GM21367 (cell line): ENCODE measurements around the gene ZCRB1.
A peak's percentile ranks its signal among the peaks of the same experiment; 100 is the strongest.
"Not testable (repeated sequence)": the region's sequence is repeated elsewhere in the genome, so short reads cannot be mapped to it uniquely, and the experiment has no call there.

Experiments
- ATAC-seq: cut with Tn5 transposase; IDR thresholded peaks from one replicate; pipeline ENCODE4 v1.9.1; 2021; ENCODE audit not compliant: unreplicated experiment

The ZCRB1 gene

DNA sequence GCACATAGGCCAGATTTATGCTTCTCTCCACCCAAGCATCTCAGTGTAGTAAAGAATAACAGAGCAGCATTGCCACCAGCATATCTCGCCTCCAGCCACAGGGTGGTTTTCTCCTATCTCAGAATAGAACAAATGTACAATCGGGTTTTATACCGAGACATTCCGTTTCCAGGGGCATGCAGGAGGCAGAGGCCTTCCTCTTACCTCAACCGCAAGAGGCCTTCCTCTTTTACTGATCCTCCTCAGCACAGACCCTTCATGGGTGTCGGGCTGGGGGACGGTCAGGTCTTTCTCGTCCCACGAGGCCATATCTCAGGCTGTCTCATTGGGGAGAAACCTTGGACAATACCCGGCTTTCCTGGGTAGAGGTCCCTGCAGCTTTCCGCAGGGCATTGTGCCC lies 4.2 kb upstream of the ZCRB1 start:
- not testable (repeated sequence) for ATAC-seq

DNA sequence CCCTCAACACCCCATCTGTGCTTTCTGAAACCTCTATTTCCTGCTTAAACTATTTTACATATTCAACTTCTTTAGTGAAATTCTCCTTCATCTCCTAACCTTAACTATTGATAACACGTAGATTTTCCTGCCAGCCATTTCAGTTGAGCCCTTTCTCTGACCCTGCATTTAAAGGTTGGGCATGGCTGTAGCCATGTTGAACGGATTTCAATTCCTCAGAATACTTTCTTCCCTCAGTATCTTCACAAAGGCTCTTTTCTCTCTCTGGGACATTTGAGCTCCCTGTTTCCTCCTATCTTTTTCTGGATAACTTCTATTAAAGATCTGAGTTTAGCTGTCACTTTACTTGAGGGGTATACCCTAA lies 1.3 kb upstream of the ZCRB1 start:
- no peak for ATAC-seq

- no peak for ATAC-seq
Observed at GRCh38 chr12:42326541-42327226, 790 bp upstream of the ZCRB1 start.

DNA sequence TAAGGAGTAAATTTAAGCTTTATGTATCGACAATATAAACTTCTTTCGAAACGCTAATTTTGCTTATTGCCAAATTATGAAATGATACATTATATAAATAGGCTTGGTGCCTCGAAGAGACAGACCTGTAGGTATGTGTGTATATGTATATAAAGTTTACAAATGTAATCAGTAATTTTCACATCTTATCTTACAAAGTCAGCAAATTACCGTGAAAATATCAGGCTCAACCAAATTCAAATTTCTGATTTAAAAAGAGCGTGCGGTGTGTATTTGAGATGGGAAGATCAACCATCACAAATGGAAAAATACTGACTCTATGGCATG lies 605 bp downstream of the ZCRB1 start:
- ATAC-seq: no peak

- no peak for ATAC-seq
Observed at GRCh38 chr12:42323856-42324255, 2.0 kb downstream of the ZCRB1 start.

GRCh38 chr12:42322567-42322966 lies 3.3 kb downstream of the ZCRB1 start:
- ATAC-seq: no peak

DNA sequence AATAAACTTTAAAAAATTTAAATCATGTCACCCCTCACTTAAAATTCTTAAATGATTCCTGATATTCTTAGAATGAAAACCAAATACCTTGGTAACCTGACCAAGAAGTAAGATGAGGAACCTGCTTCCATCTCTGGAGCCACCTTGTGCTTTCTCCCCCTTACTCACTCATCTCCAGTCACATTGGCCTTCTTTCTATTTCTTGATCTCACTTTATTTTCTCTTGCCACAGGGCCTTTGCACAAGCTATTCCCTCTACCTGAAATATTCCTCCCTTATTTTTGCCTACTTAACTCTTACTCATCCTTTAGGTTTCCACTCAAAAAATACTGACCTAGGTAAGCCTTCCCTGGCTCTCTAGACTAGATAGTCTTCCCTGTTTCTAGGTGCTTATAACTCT lies 5.1 kb downstream of the ZCRB1 start:
- no peak for ATAC-seq

- ATAC-seq: no peak
Observed at GRCh38 chr12:42315108-42315507, 10.8 kb downstream of the ZCRB1 start.

- no peak for ATAC-seq
Observed at GRCh38 chr12:42309996-42310395, 15.9 kb downstream of the ZCRB1 start.

DNA sequence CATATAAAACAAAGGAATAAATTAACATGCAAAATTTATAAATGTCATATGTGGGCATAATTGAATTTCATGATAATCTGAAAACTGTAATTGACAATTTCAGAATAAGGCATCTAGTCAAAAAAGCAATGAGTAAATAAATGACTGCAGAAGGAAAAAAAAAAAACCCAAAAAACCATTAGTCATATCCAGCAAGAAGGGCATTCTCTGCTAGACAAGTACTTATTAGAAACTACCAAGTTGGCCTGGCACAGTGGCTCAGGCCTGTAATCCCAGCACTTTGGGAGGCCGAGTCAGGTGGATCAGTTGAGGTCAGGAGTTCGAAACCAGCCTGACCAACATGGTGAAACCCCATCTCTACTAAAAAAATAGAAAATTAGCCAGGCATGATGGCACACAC lies 17.5 kb downstream of the ZCRB1 start:
- ATAC-seq: no peak

- ATAC-seq: no peak
Observed at GRCh38 chr12:42306297-42306696, 19.6 kb downstream of the ZCRB1 start.

DNA sequence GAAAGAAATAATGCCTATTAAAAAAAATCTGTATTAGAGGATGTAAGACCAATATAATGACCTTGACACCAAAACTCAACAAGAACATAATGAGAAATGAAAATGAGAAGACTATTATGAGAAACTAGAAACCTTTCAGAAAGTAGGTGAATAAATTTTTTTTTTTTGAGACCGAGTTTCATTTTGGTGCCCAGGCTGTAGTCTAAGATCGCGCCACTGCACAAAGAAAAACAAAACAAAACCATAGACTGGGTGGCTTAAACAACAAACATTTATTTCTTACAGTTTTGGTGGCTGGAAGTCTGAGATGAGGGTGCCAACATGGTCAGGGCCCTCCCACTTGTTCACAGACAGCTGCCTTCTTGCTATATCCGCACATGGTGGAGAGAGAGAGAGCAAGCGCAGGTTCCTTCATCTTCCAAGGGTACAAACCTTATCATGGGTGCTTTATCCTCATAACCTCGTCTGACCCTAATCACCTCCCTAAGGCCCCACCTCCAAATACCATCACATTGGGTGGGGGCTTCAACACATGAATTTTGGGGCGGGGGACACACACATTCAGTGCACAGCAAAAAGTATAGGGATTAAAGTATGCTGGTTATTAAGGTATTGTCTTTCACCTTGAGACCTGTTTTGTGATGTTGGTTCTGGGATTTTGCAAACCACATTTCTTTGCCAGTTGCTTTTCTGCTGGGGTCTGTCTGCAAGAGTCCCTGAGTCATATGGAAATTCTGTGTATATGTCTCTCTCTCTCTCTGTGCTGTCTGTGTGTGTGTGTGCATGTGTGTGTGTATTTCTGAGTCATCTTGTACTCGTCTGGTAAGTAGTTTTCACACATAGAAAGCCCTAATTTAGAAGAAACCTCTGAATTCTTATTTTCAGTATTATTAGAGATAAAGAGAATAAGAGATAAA lies 26.2 kb downstream of the ZCRB1 start:
- peak; percentile 82 for ATAC-seq

GRCh38 chr12:42298887-42299286 lies 27.0 kb downstream of the ZCRB1 start:
- no peak for ATAC-seq

DNA sequence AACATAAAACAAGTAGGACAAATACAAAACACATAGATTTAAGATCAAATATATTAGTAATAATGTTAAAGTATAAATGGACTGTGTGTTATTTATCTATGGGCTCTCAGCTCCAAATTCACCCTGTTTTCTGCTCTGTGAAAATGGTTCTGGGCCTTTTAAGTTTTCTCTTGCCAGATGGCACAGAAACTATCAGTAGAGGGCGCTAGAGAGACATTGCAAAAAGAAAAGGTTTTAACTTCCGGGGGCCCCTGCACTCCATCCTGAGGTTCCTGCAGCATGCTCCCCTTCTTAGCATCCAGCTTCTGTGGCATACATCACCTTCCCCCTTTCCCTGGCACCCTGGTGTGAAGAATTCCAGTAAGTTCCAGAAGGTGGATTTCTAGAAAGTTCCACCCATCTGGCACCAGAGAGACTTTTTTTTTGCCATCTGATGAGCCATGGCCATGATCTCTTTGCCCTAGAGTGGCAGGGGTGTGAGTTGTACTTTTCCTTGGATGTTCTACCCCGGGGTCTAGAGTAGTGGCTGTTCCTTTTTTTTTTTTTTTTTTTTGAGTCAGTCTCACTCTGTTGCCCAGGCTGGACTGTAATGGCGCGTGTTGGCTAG lies 29.3 kb downstream of the ZCRB1 start:
- no peak for ATAC-seq

GRCh38 chr12:42291680-42292079 lies 34.2 kb downstream of the ZCRB1 start:
- ATAC-seq: no peak

DNA sequence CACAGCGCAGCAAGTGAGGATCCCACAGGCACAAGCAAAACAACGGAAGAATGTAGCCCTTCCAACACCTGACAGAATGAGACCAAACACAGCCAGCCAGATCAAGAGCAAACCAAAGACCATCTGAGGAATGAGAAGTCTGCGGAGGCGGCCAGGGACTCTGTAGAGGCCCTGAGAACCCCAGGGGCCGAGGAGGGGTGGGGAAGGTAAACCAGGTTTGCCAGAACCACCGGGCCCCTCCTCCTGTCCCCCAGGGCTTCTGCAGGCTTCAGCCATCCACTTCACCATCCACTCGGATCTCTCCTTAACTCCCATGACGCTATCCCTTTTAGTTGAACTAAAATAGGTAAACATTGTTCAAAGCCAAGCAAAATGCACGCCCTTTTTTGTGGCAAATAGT lies 37.4 kb downstream of the ZCRB1 start:
- no peak for ATAC-seq

GRCh38 chr12:42286741-42287140 lies 39.2 kb downstream of the ZCRB1 start:
- ATAC-seq: no peak

DNA sequence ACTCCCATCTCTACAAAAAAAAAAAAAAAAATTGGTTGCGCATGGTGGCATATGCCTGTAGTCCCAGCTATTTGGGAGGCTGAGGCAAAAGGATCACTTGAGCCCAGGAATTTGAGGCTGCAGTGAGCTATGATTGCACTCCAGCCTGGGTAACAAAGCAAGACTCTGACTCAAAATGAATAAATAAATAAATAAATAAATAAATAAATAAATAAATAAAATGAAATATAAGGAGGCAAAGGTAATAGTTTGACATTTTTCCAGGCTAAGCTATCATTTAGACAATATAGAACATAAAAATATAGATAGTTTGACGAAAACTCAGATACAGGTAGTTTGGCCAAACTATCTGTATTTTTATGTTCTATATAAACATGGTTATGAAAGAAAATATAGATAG lies 40.5 kb downstream of the ZCRB1 start:
- ATAC-seq: no peak

- ATAC-seq: no peak
Observed at GRCh38 chr12:42284876-42285275, 41.0 kb downstream of the ZCRB1 start.

DNA sequence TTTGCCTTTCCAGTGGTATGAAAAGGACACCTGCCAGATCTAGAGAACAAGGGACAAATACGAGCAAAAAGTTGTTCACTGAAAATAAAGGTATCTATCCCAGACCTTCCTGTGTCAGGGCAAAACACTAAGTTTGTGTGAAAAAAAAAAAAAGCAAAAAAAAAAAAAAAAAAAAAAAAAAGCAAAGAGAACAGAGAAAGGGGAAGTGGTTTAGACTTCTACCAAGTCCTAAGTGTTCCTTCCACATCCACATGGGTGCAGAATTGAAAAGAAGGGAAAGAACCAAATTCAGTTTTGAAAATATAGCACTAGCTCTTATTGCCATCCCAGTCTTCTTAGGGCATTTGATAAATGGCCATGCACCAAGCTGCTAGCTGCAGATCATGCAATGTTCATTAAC lies 41.7 kb downstream of the ZCRB1 start:
- peak; percentile 50 for ATAC-seq

DNA sequence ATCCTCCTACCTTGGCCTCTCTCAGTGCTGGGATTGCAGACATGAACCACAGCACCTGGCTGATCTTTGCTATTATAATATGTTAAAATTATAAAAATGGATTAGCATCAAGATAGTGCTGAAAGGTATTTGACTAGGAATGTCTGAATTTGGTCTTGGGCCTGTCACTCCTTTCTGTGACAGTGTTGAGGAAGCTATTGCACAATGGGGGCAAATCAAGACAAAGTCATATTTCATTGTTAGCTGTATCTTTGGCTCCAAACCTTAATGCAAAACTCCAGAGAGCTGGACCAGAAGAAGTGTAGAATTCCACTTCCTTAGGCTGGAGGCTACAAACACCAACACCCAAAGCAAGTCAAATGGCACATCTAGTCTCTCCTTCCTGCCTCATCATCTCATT lies 42.2 kb downstream of the ZCRB1 start:
- ATAC-seq: peak; percentile 12

DNA sequence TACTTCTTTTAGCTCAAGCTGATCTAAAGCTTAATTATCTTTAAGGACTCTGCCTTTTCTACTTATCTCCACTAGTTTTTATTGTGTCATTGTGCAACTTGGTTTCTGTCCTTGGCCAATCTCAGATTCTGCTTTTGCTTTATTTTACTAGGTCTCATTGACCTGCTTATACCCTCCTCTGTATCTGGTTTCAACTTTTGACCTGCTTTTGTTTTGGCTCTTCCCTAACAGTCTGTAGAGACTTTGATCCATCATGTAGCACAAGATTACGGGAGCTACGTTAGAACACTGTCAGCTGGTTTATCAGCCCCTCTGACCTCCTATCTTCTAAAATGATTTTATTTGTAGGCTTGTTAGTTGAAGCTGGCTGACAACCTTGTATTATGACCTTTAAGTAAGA lies 43.6 kb downstream of the ZCRB1 start:
- ATAC-seq: no peak
